Stomach (tissue), 9 donors: Measurements from ENCODE around the gene FBXL4. TPM values are rescaled to one million over a fixed set of nuclear protein-coding genes. Genes with fewer than 3 reads are reported as not detected.
A peak's percentile ranks its signal among the peaks of the same experiment; 100 is the strongest.

Experiments
- DNase-seq, 2 donors: peaks; one replicate each; pipeline versions ENCODE4 v3.0.0 to v3.0.0-alpha.2; 2013 to 2019
- H3K27ac ChIP-seq, 5 donors: fragments of 200-600 bp in 4 of 5; sonication (generic) in 4 of 5; one replicate each; pipeline ENCODE4 v1.5.1; 2013 to 2019; ENCODE audit warnings: mild to moderate bottlenecking in 1 of 5, moderate library complexity in 1 of 5
- H3K27me3 ChIP-seq, 3 donors: fragments of 200-600 bp; sonication (generic); one replicate each; pipeline ENCODE4 v1.5.1; 2017 to 2019; ENCODE audit warnings: mixed run types in 1 of 3
- H3K36me3 ChIP-seq, 4 donors: fragments of 200-600 bp; sonication (generic); 1 replicate in 3 of 4; 2 replicates in 1 of 4; pipeline ENCODE4 v1.5.1; 2016 to 2019
- H3K4me1 ChIP-seq, 4 donors: fragments of 200-600 bp; sonication (generic); one replicate each; pipeline ENCODE4 v1.5.1; 2016 to 2019
- H3K4me3 ChIP-seq, 4 donors: fragments of 200-600 bp; sonication (generic) in 3 of 4; one replicate each; pipeline ENCODE4 v1.5.1; 2016 to 2019; ENCODE audit warnings: mild to moderate bottlenecking in 1 of 4
- H3K9me3 ChIP-seq, 4 donors: fragments of 200-600 bp; sonication (generic); one replicate each; pipeline ENCODE4 v1.5.1; 2016 to 2019
- CTCF ChIP-seq, 7 experiments: fragments of 450-650 bp in 4 of 7; fragments of 200-600 bp in 3 of 7; sonication (generic) in 3 of 7; IDR thresholded peaks; one replicate each; pipeline ENCODE4 v1.5.1; 2016 to 2019; ENCODE audit warnings: antibody characterized with exemption in 7 of 7, control low read depth in 2 of 7, mild to moderate bottlenecking in 1 of 7
- EP300 ChIP-seq: sonication (generic); formaldehyde crosslinking; IDR thresholded peaks from one replicate; pipeline ENCODE4 v1.6.1; 2017; ENCODE audit warnings: antibody characterized with exemption
- POLR2A ChIP-seq, 4 donors: fragments of 450-650 bp; IDR thresholded peaks; one replicate each; pipeline ENCODE4 v1.6.1; 2016; ENCODE audit warnings: antibody characterized with exemption in 4 of 4, control low read depth in 2 of 4, mild to moderate bottlenecking in 1 of 4, moderate library complexity in 1 of 4
- POLR2AphosphoS5 ChIP-seq, 3 donors: sonication (generic); formaldehyde crosslinking; IDR thresholded peaks; one replicate each; pipeline ENCODE4 v1.6.1; 2016; ENCODE audit warnings: antibody characterized with exemption in 3 of 3
- WGBS, 5 donors: extraction: QIAGEN DNeasy Blood & Tissue Kit in 3 of 5; methylation state at CpG; one replicate each; pipeline versions ENCODE4 v1.1.5 to v1.1.7; 2013 to 2018; 5-methylcytosine and 5-hydroxymethylcytosine counted together
- intact Hi-C: fragments of 100-400 bp; cut with DNase I; formaldehyde crosslinking; loops from one replicate; pipeline ENCODE4 v1.15.1; 2023; ENCODE audit warnings: low total_unique reads
- polyA plus RNA-seq, 3 donors: library from polyadenylated mRNA; stranded (reverse); fragments of 200-250 nt; gene quantifications; one replicate each; pipeline ENCODE4 v1.2.3, GENCODE V29; 2013
- total RNA-seq, 5 donors: library from RNA; depleted of rRNA; stranded (reverse); fragments of >200 nt; gene quantifications; one replicate each; pipeline versions ENCODE4 v1.1.0 to v1.2.3, GENCODE V29; 2014 to 2016
- donor health status: healthy with polysubstance abuse.
- donor health status: Bipolar disorder and iron deficiency.
- donor health status: healthy.

The FBXL4 gene
- total and polyA plus RNA-seq, 8 donors = 2.6 to 37.1 (median 7.6) TPM

GRCh38 chr6:98977671-98978292, 30.0 kb upstream of the FBXL4 start:
- intact Hi-C loops = no loop called here
- H3K27me3 ChIP-seq = no peaks in the 10 kb centered on the region
- 27 to 36% (median 29%) methylated on average over 2 of the region's 2 CpGs for WGBS, 5 donors
- no peak overlapping the region for H3K27ac ChIP-seq
- H3K36me3 ChIP-seq = no peaks in the 10 kb centered on the region
- H3K9me3 ChIP-seq = no peaks in the 10 kb centered on the region
- peak in 1 of 2 donors; percentile 21 for DNase-seq
- H3K4me3 ChIP-seq = no peak overlapping the region
- H3K4me1 ChIP-seq = peaks cover 0 to 11% (median 5%) of the 10 kb centered on the region in 4 donors
- TF ChIP-seq POLR2AphosphoS5 (IDR thresholded peaks at IDR 0.05) (no peak), EP300 (no peak), POLR2A (IDR thresholded peaks at IDR 0.05) (no peak), CTCF (IDR thresholded peaks at IDR 0.05) (no peak)

DNA sequence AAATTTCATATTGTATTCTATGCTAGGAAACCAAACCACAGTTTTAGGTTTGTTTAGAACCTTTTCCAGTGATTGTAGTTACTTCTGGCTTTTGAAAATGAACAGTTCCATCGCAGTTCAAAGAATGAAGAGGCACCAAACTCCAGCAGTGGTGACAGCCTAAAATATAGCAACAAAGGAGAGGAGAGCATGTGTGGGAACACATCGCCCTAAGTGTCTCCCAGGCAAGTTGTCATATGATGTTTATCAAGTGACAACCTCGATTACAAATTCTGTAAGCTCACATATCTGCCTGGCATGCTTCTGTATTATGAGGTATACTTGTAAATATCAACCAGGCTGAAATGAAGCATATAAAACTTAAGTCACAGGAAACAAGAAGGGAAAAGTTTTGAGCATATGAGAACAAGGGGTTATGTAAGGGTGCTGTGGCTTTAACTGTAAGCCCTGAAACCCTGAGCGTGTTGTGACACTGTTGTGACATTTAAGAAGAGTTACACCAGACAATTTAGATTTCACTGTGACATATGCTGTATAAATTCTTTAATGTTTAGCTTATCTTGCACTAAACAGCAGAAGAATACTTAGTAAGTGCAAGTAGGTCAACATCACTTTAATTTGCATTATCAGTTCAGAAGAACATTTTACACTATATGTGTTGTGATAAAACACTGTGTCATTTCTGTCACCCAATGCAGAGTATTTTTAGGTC, 29.1 kb upstream of the FBXL4 start:
- no peaks in the 10 kb centered on the region for H3K9me3 ChIP-seq
- no peak overlapping the region for H3K27ac ChIP-seq
- no peaks in the 10 kb centered on the region for H3K36me3 ChIP-seq
- no peak for DNase-seq
- intact Hi-C loops = no loop called here
- 44 to 68% (median 59%) methylated on average over 4 of the region's 4 CpGs for WGBS, 5 donors
- no peak overlapping the region for H3K4me3 ChIP-seq
- no peaks in the 10 kb centered on the region for H3K27me3 ChIP-seq
- H3K4me1 ChIP-seq = peaks cover 0 to 11% (median 5%) of the 10 kb centered on the region in 4 donors
- TF ChIP-seq POLR2A (IDR thresholded peaks at IDR 0.05) (no peak), EP300 (no peak), POLR2AphosphoS5 (IDR thresholded peaks at IDR 0.05) (no peak), CTCF (IDR thresholded peaks at IDR 0.05) (no peak)

- H3K36me3 ChIP-seq = no peaks in the 10 kb centered on the region
- no peaks in the 10 kb centered on the region for H3K9me3 ChIP-seq
- H3K27ac ChIP-seq = no peak overlapping the region
- WGBS, 5 donors = 80 to 92% (median 85%) methylated on average over 2 of the region's 2 CpGs
- H3K27me3 ChIP-seq = no peaks in the 10 kb centered on the region
- DNase-seq = no peak
- intact Hi-C loops = no loop called here
- TF ChIP-seq POLR2A (IDR thresholded peaks at IDR 0.05) = no peak
- no peak for TF ChIP-seq CTCF (IDR thresholded peaks at IDR 0.05)
- TF ChIP-seq EP300 = no peak
- no peak for TF ChIP-seq POLR2AphosphoS5 (IDR thresholded peaks at IDR 0.05)
- no peak overlapping the region for H3K4me3 ChIP-seq
- H3K4me1 ChIP-seq = peaks cover 0 to 11% (median 5%) of the 10 kb centered on the region in 4 donors
Measured at GRCh38 chr6:98975421-98975820, 27.7 kb upstream of the FBXL4 start.

DNA sequence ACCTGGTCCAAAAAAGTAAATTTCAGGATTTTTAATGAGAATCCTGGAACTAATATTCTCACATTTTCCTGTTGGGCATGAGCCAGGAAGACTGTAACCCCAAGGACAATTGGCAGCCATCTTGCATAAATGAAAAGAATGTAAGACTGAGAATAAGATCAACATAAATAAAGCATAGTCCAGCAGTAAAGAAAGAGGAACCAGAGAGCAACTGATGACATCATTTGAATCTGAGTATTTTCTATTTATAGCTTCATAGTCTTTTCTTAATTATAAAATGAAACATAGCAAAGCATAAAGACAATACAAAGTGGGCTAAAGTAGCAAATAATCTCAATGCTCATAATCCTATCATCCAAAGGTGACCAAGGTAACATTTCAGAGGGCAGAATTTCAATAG, 26.6 kb upstream of the FBXL4 start:
- Histone ChIP-seq H3K27ac (no peak overlapping the region), H3K4me3 (no peak overlapping the region), H3K4me1 (peaks cover 0 to 11% (median 5%) of the 10 kb centered on the region in 4 donors), H3K36me3 (no peaks in the 10 kb centered on the region), H3K27me3 (no peaks in the 10 kb centered on the region), H3K9me3 (no peaks in the 10 kb centered on the region)
- TF ChIP-seq POLR2A (IDR thresholded peaks at IDR 0.05) (no peak), EP300 (no peak), POLR2AphosphoS5 (IDR thresholded peaks at IDR 0.05) (no peak)
- intact Hi-C loops = no loop called here
- no peak for DNase-seq

DNA sequence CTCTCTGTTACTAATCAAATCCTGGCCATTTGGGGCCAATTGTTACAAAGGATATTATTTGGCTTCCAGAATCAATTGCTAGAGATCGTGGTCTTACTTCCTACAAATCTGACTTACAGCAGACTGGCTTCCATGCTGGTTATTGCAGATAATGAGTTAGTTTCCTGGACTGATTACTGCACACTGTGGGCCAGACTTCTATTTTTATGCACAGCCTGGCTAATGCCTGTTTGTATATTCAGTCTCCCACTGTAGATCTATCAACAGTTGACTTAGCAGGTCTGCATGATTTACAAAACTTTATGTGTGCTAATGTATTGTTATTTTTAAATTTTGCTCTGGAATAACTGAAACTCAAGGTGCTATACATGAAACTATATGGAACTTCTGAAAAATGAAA, 25.8 kb upstream of the FBXL4 start:
- H3K4me1 ChIP-seq = peaks cover 0 to 11% (median 4%) of the 10 kb centered on the region in 4 donors
- H3K36me3 ChIP-seq = no peaks in the 10 kb centered on the region
- intact Hi-C loops = no loop called here
- H3K9me3 ChIP-seq = peaks cover 0 to 6% (median 0%) of the 10 kb centered on the region in 4 donors
- no peak overlapping the region for H3K4me3 ChIP-seq
- 74 to 89% (median 76%) methylated on average over 1 of the region's 1 CpG for WGBS, 5 donors
- no peak for DNase-seq
- H3K27me3 ChIP-seq = no peaks in the 10 kb centered on the region
- TF ChIP-seq EP300 (no peak), CTCF (IDR thresholded peaks at IDR 0.05) (no peak), POLR2A (IDR thresholded peaks at IDR 0.05) (no peak), POLR2AphosphoS5 (IDR thresholded peaks at IDR 0.05) (no peak)
- no peak overlapping the region for H3K27ac ChIP-seq
